ENCODE data around the gene ZMYND8. TPM values are rescaled to one million over a fixed set of nuclear protein-coding genes. Genes with fewer than 3 reads are reported as not detected.

The ZMYND8 gene
- total RNA-seq, 4 donors from 2014 or later = 51.3 to 106 (median 94.0) TPM

DNA sequence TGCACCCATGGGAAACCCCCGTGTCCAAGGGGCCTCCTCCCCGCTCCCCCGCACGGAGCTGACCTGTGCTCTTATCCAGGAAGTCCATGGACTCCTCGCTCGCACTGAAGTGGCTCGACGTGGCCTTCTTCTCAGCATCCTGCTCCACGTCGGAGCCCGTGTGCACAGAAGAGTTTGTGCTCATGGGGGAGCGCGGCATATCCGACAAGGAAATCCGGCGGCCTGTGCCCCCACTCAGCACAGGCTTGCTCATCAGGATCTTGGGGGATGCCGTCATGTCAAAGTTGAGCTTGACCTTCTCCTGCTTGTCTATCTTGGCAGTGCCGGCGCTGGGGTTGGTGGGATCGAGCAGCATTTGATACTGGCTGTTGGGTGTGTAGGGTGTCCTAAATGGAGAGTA is 80.2 kb downstream of the ZMYND8 start:
- H3K9me3 ChIP-seq = no peaks in the 10 kb centered on the region
- peak overlapping the region in 2 of 4 donors; percentile 30 to 70 for H3K27ac ChIP-seq
- peaks cover 0 to 8% (median 0%) of the 10 kb centered on the region in 4 donors for H3K4me1 ChIP-seq
- H3K4me3 ChIP-seq = no peak overlapping the region
- no peak for DNase-seq
- peaks cover 0 to 70% (median 0%) of the 10 kb centered on the region in 3 donors for H3K36me3 ChIP-seq
- no peaks in the 10 kb centered on the region for H3K27me3 ChIP-seq
- no peak for TF ChIP-seq POLR2A (IDR thresholded peaks at IDR 0.05)
- TF ChIP-seq, protein P1, sequence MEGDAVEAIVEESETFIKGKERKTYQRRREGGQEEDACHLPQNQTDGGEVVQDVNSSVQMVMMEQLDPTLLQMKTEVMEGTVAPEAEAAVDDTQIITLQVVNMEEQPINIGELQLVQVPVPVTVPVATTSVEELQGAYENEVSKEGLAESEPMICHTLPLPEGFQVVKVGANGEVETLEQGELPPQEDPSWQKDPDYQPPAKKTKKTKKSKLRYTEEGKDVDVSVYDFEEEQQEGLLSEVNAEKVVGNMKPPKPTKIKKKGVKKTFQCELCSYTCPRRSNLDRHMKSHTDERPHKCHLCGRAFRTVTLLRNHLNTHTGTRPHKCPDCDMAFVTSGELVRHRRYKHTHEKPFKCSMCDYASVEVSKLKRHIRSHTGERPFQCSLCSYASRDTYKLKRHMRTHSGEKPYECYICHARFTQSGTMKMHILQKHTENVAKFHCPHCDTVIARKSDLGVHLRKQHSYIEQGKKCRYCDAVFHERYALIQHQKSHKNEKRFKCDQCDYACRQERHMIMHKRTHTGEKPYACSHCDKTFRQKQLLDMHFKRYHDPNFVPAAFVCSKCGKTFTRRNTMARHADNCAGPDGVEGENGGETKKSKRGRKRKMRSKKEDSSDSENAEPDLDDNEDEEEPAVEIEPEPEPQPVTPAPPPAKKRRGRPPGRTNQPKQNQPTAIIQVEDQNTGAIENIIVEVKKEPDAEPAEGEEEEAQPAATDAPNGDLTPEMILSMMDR (IDR thresholded peaks at IDR 0.05) = no peak

DNA sequence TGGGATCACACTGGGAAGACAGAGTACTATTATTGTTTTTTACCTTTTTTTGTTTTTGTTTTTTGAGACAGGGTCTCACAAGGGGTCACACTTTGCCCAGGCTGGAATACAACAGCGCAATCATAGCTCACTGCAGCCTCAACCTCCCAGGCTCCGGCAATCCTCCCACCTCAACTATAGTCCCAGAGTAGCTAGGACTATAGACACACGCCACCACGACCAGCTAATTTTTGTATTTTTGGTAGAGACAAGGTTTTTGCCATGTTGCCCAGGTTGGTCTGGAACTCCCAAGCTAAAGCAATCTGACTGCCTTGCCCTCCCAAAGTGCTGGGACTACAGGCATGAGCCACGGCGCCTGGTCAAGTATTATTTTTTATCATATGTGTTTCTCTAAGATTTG is 81.0 kb downstream of the ZMYND8 start:
- H3K4me3 ChIP-seq = no peak overlapping the region
- no peaks in the 10 kb centered on the region for H3K27me3 ChIP-seq
- H3K27ac ChIP-seq = peak overlapping the region in 2 of 4 donors; percentile 62 to 70
- DNase-seq = no peak
- no peaks in the 10 kb centered on the region for H3K9me3 ChIP-seq
- H3K36me3 ChIP-seq = peaks cover 0 to 69% (median 0%) of the 10 kb centered on the region in 3 donors
- TF ChIP-seq POLR2A (IDR thresholded peaks at IDR 0.05) = no peak
- TF ChIP-seq, protein P1 (IDR thresholded peaks at IDR 0.05) = no peak
- H3K4me1 ChIP-seq = peaks cover 0 to 8% (median 0%) of the 10 kb centered on the region in 4 donors

DNA sequence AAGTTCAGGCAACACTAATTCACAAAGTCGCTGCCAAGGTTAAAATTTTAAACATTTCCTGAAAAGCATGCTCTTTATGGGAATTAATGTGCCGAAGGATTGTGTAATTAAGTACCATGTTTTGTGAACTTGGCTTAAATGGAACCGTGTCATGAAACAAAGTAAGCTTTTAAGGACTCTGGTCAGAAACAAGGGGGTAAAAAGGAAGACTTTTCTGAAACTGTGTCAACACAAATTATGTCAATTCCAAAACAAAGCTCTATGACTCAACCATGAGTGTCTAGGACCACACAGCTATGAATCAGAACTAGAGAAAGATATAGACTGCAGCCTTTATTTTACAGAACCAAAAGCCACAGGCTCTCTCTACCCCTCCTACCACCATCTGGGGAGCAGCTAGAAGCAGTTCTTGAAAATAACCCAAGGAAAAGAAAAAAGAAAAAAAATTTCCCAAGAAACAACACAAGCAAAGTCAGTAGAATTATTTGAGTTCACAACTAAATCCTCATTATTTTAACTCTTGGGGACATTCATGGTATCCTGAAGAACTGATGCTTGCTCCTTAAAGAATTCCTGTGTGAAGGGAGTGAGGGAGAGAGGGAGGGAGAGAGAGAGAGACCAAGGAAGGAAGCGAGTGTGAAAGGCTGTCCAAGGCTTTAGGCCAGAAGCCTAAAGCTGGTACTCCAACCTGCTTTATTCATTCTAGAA is 81.9 kb downstream of the ZMYND8 start:
- DNase-seq = peak in 1 of 3 donors; percentile 10
- no peak for TF ChIP-seq POLR2A (IDR thresholded peaks at IDR 0.05)
- TF ChIP-seq, protein P1 (IDR thresholded peaks at IDR 0.05) = no peak
- peaks cover 0 to 68% (median 0%) of the 10 kb centered on the region in 3 donors for H3K36me3 ChIP-seq
- H3K27ac ChIP-seq = peak overlapping the region; percentile 38 to 72 (median 52)
- peaks cover 0 to 8% (median 0%) of the 10 kb centered on the region in 4 donors for H3K4me1 ChIP-seq
- no peaks in the 10 kb centered on the region for H3K27me3 ChIP-seq
- no peak overlapping the region for H3K4me3 ChIP-seq
- H3K9me3 ChIP-seq = no peaks in the 10 kb centered on the region

GRCh38 chr20:47273591-47274235 is 82.8 kb downstream of the ZMYND8 start:
- DNase-seq = no peak
- TF ChIP-seq, protein P1 (IDR thresholded peaks at IDR 0.05) = no peak
- TF ChIP-seq POLR2A (IDR thresholded peaks at IDR 0.05) = no peak
- Histone ChIP-seq H3K27ac (peak overlapping the region; percentile 41 to 72 (median 58)), H3K4me3 (no peak overlapping the region), H3K9me3 (no peaks in the 10 kb centered on the region), H3K36me3 (peaks cover 0 to 68% (median 0%) of the 10 kb centered on the region in 3 donors), H3K27me3 (no peaks in the 10 kb centered on the region), H3K4me1 (peaks cover 0 to 8% (median 0%) of the 10 kb centered on the region in 4 donors)

DNA sequence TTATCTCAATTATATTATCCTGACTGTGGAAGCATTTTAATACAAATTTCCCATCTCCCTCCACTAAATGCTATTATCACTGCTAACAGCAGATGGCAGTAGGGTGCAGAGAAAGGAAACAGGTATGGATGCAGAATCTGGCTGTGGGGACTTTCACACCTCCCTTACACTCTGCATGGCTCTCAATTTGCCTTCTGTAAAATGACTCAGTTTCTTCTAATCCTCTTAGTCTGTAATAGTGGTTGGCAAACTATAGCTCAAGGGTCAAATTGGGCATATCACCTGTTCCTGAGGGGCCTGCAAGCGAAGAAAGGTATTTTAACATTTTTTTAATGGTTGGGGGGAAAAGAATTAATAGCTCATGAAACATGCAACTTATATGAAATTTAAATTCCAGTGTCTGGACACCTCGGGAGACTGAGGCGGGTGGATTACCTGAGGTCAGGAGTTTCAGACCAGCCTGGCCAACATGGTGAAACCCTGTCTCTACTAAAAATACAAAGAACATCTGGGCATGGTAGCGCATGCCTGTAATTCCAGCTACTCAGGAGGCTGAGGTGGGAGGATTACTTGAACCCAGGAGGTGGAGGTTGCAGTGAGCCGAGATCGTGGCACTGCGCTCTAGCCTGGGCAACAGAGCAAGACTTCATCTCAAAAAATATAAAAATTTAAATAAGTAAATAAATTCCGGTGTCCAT is 83.5 kb downstream of the ZMYND8 start:
- peak in 2 of 3 donors; percentile 33 to 61 for DNase-seq
- Histone ChIP-seq H3K27me3 (no peaks in the 10 kb centered on the region), H3K4me3 (no peak overlapping the region), H3K9me3 (no peaks in the 10 kb centered on the region), H3K27ac (peak overlapping the region; percentile 41 to 72 (median 58)), H3K36me3 (peaks cover 0 to 69% (median 0%) of the 10 kb centered on the region in 3 donors), H3K4me1 (peaks cover 0 to 8% (median 0%) of the 10 kb centered on the region in 4 donors)
- no peak for TF ChIP-seq POLR2A (IDR thresholded peaks at IDR 0.05)
- TF ChIP-seq, protein P1 (IDR thresholded peaks at IDR 0.05) = peak; percentile 67 to 97 (median 94)

Measured in Peyer's patch (tissue), 4 donors.